ENCODE results near the gene CCL7.

CCL7 gene

GRCh38 chr17:34291721-34292348, 21.8 kb downstream of the CCL7 start:
- DNase-seq = no peak

GRCh38 chr17:34299027-34299426, 29.0 kb downstream of the CCL7 start:
- DNase-seq = no peak

- no peak for DNase-seq
These were observed 30.0 kb downstream of the CCL7 start for GRCh38 chr17:34299956-34300577.

GRCh38 chr17:34300652-34301370, 30.8 kb downstream of the CCL7 start:
- DNase-seq = no peak

- DNase-seq = no peak
These were observed 32.0 kb downstream of the CCL7 start for GRCh38 chr17:34301986-34302385.

- no peak for DNase-seq
These were observed 32.6 kb downstream of the CCL7 start for GRCh38 chr17:34302636-34303035.

- no peak for DNase-seq
These were observed 33.6 kb downstream of the CCL7 start for GRCh38 chr17:34303606-34304005.

- DNase-seq = no peak
These were observed 35.0 kb downstream of the CCL7 start for GRCh38 chr17:34305061-34305460.

GRCh38 chr17:34305606-34306005, 35.6 kb downstream of the CCL7 start:
- DNase-seq = no peak

GRCh38 chr17:34306466-34306865, 36.4 kb downstream of the CCL7 start:
- DNase-seq = no peak

- no peak for DNase-seq
These were observed 37.1 kb downstream of the CCL7 start for GRCh38 chr17:34307110-34307509.

- no peak for DNase-seq
These were observed 38.4 kb downstream of the CCL7 start for GRCh38 chr17:34308371-34308770.

- no peak for DNase-seq
These were observed 41.3 kb downstream of the CCL7 start for GRCh38 chr17:34311291-34311690.

GRCh38 chr17:34312080-34312479, 42.1 kb downstream of the CCL7 start:
- DNase-seq = no peak

GRCh38 chr17:34313164-34313563, 43.1 kb downstream of the CCL7 start:
- DNase-seq = no peak

- no peak for DNase-seq
These were observed 44.3 kb downstream of the CCL7 start for GRCh38 chr17:34314279-34314678.

GRCh38 chr17:34318474-34318873, 48.5 kb downstream of the CCL7 start:
- no peak for DNase-seq

- DNase-seq = no peak
These were observed 49.0 kb downstream of the CCL7 start, which contains the start of gene CCL8 for GRCh38 chr17:34319039-34319483. Gene CCL8 (plus strand): TSS chr17:34319435. CDS start chr17:34319502, 67 bp downstream.

Data from CD4-positive, alpha-beta T cell treated with Interleukin-4 for 4 hours (primary cell).